GM21390 (cell line): Measurements from ENCODE around the gene CXorf49B.
"Not testable (repeated sequence)": the region's sequence is repeated elsewhere in the genome, so short reads cannot be mapped to it uniquely, and the experiment has no call there.

Experiments
- ATAC-seq: cut with Tn5 transposase; IDR thresholded peaks from one replicate; pipeline ENCODE4 v1.9.1; 2021; ENCODE audit not compliant: unreplicated experiment

Gene CXorf49B

DNA sequence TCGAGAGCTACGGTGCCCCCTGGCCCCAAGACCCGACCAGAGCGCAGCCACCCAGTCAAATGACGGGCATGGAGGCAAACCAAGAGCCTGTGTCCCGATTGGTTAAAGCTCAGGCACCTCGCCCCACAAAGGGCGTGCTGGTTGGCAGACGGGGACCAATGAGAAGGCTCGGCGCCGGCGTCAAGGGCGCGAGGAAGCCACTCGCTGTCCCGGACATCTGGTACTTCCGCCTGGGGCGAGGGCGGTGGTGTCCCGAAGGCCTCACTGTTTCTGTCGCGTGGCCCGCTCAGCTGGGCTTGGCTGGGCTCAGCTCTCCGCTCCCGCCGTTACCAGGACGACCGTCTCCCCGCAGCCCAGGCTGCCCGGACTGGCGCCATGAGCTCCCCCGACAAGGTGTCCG is at the start of gene CXorf49B:
Gene CXorf49B, plus strand, starts transcription at position 301 of the 400 bp plus-strand sequence. Its CDS starts 75 bp downstream, at position 376.
- not testable (repeated sequence) for ATAC-seq

DNA sequence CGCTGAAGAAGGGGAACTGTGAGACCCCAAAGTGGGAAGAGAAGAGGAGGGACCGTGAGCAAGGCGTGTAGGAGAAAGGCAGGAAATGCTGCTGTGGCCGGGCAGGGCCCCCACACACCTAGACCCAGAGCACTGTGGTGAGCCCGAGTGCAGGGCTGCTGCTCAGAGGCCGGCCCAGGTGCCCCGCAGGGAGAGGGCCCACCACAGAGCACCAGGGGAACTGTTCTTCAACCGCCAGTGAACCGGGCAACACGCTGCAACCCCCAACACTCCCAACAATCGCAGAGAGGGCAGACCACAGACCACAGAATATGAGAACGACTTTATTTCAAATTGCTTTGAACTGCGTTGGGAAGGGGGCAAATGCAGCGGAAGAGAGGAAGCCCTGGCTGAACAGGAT is 49.1 kb upstream of the CXorf49B start:
- ATAC-seq: not testable (repeated sequence)

DNA sequence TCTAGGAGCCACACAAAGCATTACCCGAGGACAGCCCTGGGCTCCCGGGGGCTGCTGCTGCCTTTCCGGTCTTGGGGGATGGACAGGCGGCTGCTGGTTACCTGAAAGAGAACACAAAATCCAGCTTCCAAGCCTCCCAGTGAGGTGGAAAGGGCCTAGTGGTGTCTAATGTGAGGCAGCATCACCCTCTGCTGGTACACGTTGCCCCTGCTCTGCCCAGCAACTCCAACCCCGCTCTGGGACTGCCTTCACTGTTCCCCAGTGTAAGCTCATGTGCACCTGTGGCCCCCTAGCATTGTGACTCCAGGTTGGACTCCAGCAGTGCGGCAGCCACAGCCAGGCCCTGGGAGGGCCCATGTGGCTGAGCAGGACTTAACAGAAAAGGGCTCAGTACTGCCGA is 47.6 kb upstream of the CXorf49B start:
- not testable (repeated sequence) for ATAC-seq

DNA sequence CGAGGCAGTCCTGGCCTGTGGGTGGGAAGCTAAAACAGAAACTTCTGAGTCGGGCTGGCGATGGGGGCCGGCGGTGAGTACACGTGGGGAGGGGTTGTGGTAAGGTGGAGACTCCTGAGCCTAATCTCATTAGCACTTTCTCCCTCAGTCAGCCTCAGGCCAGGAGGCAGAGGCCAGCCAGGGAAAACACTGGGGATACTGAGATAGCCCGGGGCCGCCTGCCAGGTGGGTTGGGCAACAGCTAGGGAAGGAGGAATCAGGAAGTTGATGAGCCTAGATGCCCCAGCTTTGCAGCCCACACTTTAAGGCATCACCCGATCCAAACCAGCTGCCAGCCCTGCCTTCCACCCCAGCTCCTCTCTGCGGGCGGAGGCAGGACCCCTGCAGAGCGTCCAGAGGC is 46.8 kb upstream of the CXorf49B start:
- ATAC-seq: not testable (repeated sequence)

DNA sequence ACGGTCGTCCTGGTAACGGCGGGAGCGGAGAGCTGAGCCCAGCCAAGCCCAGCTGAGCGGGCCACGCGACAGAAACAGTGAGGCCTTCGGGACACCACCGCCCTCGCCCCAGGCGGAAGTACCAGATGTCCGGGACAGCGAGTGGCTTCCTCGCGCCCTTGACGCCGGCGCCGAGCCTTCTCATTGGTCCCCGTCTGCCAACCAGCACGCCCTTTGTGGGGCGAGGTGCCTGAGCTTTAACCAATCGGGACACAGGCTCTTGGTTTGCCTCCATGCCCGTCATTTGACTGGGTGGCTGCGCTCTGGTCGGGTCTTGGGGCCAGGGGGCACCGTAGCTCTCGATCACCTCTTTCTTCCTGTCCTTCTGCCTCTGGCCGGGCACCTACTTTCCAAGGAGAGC is 45.0 kb upstream of the CXorf49B start, which contains the start of gene CXorf49:
Gene CXorf49, minus strand, starts transcription at position 101 of the 400 bp plus-strand sequence. CDS start 134 bp downstream, outside the sequence.
- not testable (repeated sequence) for ATAC-seq

DNA sequence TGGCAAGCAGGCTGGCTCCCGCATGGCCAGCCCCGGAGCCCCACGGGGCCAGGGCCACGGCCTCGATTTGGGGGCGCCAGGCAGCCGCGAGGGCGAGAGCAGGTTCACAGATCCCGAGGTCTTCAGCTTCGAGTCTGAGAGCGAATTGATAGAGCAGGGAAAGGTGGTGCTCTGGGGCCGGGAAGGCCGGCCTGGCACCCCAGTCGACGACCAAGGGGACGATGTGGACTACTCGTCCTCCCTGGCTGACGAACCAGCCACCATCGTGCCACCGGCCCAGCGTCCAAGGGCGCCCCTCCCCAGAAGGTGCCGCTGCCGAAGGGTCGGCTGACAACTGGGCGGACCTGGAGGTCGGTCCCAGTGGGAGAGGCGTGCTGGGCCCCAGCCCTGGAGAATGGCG is 44.0 kb upstream of the CXorf49B start:
- not testable (repeated sequence) for ATAC-seq

DNA sequence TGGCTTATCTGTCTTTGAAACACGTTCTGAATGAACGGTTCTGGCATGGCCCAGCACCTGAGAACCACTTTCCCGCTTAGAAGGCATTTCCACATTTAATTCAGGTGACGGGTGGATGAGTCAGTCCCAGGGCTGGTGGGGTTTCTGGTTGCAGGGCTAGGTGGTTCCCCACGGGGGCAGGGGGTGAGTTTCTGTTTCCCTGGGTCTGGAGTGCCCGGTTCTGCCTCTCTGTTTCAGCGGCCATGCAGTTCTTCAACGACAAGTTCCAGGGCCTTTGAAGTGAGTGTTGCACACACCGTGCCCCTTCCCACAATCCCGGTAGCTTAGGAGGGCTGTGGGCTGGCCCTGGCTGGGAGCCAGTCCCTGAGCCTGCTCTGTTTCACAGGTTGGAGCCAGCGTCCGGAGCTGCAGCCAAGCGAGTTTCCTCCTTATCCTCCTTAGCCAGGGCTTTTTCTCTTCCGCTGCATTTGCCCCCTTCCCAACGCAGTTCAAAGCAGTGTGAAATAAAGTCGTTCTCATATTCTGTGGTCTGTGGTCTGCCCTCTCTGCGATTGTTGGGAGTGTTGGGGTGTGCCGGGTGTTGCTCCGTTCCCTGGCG is 42.8 kb upstream of the CXorf49B start:
- not testable (repeated sequence) for ATAC-seq

DNA sequence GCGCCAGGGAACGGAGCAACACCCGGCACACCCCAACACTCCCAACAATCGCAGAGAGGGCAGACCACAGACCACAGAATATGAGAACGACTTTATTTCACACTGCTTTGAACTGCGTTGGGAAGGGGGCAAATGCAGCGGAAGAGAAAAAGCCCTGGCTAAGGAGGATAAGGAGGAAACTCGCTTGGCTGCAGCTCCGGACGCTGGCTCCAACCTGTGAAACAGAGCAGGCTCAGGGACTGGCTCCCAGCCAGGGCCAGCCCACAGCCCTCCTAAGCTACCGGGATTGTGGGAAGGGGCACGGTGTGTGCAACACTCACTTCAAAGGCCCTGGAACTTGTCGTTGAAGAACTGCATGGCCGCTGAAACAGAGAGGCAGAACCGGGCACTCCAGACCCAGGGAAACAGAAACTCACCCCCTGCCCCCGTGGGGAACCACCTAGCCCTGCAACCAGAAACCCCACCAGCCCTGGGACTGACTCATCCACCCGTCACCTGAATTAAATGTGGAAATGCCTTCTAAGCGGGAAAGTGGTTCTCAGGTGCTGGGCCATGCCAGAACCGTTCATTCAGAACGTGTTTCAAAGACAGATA is 2.4 kb upstream of the CXorf49B start:
- ATAC-seq: not testable (repeated sequence)

DNA sequence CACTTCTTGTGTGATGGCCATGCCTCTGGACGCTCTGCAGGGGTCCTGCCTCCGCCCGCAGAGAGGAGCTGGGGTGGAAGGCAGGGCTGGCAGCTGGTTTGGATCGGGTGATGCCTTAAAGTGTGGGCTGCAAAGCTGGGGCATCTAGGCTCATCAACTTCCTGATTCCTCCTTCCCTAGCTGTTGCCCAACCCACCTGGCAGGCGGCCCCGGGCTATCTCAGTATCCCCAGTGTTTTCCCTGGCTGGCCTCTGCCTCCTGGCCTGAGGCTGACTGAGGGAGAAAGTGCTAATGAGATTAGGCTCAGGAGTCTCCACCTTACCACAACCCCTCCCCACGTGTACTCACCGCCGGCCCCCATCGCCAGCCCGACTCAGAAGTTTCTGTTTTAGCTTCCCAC is 1.7 kb downstream of the CXorf49B start:
- not testable (repeated sequence) for ATAC-seq

DNA sequence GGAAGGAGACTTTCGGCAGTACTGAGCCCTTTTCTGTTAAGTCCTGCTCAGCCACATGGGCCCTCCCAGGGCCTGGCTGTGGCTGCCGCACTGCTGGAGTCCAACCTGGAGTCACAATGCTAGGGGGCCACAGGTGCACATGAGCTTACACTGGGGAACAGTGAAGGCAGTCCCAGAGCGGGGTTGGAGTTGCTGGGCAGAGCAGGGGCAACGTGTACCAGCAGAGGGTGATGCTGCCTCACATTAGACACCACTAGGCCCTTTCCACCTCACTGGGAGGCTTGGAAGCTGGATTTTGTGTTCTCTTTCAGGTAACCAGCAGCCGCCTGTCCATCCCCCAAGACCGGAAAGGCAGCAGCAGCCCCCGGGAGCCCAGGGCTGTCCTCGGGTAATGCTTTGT is 2.5 kb downstream of the CXorf49B start:
- ATAC-seq: not testable (repeated sequence)

DNA sequence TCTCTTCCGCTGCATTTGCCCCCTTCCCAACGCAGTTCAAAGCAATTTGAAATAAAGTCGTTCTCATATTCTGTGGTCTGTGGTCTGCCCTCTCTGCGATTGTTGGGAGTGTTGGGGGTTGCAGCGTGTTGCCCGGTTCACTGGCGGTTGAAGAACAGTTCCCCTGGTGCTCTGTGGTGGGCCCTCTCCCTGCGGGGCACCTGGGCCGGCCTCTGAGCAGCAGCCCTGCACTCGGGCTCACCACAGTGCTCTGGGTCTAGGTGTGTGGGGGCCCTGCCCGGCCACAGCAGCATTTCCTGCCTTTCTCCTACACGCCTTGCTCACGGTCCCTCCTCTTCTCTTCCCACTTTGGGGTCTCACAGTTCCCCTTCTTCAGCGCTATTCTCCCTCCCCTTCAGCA is 4.0 kb downstream of the CXorf49B start:
- not testable (repeated sequence) for ATAC-seq

DNA sequence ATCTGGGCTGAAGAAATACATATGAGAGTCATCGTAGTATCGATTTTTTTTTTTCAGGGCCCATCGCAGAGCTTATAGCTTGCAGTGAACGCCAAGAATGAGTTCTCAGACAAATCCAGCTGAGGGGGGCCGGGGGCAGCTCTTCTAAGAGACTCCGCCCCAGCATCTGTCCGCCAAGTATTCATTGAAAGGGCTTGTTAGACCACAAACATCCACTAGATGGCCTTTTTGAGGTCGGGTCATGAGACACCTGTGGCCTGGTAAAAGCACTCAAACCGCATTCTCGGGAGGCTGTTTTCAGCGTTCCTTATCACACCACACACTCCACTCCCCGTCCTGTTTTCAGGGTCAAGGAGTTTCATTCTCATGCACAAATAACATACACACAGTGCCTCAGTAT is 15.2 kb downstream of the CXorf49B start:
- not testable (repeated sequence) for ATAC-seq

DNA sequence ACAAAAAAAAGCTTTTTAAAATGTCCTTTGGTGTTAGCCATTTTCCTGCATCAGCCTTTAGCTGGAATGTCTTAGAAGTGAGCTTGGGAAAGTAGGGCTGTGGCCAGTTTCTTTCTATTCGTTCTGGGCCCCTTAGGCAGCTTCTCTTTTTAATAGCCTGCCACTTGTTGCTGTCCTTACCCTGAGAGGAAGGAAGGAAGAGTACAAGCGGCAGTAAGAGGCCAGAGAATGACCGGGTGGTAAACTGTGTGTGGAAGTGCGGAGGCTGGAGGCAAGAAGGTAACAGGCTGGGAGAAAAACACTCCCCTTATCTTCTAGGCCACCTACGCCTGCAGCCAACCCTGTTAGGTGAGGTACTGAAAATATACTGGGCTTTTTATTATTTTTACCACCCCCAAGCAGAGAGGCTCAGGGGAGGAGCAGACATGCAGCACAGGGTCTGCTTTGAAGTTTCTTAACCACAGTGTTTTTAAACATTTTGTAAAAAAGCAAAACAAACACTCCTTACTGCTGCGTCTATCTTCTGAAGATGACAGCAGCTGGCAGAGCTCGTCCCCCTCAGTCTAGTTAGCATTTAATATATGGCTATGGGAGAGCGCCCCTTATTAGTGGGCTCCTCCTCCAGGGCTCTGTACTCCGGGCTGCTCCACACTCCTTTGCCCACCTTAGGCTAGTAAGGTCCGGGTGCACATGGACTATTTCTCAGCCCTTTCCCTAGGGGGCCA is 19.2 kb downstream of the CXorf49B start:
- ATAC-seq: not testable (repeated sequence)

DNA sequence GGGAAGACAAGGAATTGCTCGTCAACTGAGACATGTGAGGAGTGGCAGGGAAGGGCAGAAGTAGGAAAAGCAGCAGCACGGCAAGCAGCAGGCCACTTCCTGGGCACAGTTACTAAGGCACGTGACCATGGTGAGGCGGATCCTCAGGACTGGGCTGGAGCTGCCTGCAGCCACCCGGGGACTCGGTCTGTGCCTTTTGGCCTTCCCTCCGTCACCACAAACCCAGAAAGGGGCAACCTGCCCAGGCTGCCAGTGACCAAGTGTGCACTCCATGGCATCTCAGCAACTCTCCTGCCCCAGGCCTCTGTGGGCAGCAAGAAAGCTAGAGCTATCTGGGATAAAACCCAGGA is 19.8 kb downstream of the CXorf49B start:
- not testable (repeated sequence) for ATAC-seq

DNA sequence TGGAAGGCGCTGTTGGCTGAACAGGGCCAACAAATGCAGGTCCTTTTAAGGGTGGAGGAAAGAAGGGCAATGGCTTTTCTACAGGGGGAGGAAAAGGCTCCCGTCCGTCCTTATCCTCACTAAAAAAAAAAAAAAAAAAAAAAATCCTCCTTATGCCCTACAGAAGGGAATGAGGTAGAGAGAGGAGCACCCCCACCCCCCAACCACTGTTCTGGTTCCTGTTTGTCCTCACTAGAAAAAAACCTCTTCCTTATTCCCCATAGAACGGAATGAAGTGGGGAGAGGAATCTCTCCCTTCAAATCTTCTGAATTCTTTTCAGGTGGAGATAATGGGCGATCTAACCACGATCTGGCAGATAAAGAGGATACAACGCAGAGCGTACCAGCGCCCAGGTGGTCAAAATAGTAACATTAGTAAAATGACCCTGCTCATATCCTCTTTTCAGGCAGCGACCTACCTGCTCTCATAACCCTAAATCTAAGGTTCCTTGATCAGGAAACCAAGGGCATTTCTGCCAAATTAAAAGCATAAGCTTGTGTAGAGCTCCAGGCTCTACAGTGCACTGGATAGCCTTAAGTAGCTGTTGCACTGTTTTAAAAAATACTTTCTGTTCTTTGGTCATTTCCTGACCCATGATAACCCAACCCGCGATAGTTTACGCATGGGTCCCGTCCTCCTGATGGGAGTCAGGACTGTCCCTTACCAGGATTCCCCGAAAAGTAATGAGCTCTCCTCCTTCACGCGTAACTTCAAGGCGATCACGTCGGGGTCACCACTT is 20.6 kb downstream of the CXorf49B start:
- peak; percentile 53 for ATAC-seq

DNA sequence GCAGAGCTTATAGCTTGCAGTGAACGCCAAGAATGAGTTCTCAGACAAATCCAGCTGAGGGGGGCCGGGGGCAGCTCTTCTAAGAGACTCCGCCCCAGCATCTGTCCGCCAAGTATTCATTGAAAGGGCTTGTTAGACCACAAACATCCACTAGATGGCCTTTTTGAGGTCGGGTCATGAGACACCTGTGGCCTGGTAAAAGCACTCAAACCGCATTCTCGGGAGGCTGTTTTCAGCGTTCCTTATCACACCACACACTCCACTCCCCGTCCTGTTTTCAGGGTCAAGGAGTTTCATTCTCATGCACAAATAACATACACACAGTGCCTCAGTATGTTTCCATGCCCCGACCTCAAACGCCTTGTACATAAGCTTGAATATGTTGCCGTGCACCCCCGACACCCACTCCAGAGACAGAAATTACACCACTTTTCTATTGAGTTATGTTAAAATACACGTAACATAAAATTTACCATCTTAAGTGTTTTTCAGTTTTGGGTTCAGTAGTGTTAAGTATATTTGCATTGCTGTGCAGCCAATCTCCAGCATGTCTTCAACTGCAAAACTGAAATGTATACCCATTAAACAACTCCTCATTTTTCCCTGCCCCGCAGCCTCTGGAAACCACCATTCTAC is 21.3 kb downstream of the CXorf49B start:
- ATAC-seq: peak; percentile 70

DNA sequence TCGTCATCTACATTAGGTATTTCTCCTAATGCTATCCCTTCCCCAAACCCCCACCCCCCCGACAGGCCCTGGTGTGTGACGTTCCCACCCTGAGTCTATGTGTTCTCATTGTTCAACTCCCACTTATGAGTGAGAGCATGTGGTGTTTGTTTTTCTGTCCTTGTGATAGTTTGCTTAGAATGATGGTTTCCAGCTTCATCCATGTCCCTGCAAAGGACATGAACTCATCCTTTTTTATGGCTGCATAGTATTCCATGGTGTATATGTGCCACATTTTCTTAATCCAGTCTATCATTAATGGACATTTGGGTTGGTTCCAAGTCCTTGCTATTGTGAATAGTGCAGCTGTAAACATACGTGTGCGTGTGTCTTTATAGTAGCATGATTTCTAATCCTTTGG is 43.3 kb downstream of the CXorf49B start:
- not testable (repeated sequence) for ATAC-seq

DNA sequence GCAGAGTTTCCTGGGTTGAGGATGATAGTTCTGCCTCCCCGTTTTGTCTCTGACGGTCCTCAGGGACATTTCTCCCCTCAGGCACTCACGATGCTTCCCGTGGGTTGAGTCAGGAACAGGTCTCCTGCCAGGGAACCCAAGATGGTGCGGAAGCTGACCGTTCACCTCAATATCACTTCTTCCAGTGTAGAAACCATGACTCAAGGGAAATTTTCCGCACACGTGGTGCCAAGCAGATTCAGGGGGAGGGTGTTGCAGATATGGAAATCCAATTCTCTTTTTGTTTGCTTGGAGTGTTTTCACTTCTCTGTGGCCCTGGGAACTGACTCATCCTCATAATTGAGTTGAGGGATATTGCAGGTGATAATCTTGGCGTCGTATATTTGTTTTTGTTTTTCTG is 46.7 kb downstream of the CXorf49B start:
- ATAC-seq: no peak

DNA sequence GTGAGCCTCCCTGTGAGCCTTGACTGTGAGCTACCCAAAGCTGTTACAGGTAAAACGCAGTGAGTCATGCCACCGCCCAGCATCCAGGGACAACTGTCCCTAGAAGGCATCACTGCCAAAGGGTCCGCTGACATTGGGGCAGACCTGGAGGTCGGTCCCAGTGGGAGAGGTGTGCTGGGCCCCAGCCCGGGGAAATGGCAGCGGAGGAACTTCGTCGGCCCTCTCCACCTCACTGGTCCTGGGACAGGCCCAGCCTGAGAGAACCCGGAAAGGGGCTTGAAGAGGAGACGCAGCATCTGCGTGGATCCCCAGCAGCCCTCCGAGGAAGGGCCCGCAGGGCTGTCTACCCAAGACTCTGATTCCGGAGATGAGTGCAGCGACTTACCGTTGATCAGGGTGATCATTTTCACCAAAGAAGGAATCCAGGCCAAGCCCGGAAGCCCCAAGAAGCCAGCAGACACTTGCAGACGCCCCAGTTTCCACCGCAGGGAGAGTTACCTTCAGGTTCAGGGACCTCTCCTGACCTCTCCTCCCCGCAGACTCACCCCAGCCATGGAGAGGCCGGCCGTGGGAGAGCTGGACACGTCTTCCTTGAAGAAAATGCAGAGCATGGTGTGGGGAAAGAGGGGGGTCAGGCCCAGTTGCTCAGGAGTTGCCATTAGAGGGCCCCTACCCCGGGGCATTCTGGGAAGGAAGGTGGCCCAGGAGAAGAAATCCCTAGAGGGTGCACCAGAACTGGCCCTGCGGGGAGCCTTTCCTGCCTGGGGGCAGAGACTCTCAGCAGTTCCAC is 51.2 kb downstream of the CXorf49B start:
- no peak for ATAC-seq
